IPS-11a (cell line): Measurements from ENCODE around the gene GRK2.
A peak's percentile ranks its signal among the peaks of the same experiment; 100 is the strongest.

Experiments
- H3K4me3 ChIP-seq: one replicate; pipeline ENCODE4 v1.5.1; 2013; ENCODE audit warnings: low read depth, low read length, control low read depth

The GRK2 gene

GRCh38 chr11:67253872-67254624 is 12.2 kb upstream of the GRK2 start:
- H3K4me3 ChIP-seq: no peak overlapping the region

GRCh38 chr11:67254798-67255197 is 11.5 kb upstream of the GRK2 start:
- no peak overlapping the region for H3K4me3 ChIP-seq

- no peak overlapping the region for H3K4me3 ChIP-seq
Observed at GRCh38 chr11:67255353-67255752, 10.9 kb upstream of the GRK2 start.

- no peak overlapping the region for H3K4me3 ChIP-seq
Observed at GRCh38 chr11:67255864-67256263, 10.4 kb upstream of the GRK2 start.

GRCh38 chr11:67256477-67257135 is 9.7 kb upstream of the GRK2 start:
- H3K4me3 ChIP-seq: no peak overlapping the region

- H3K4me3 ChIP-seq: no peak overlapping the region
Observed at GRCh38 chr11:67260406-67260805, 5.9 kb upstream of the GRK2 start.

- H3K4me3 ChIP-seq: peak overlapping the region; percentile 21
Observed at GRCh38 chr11:67260885-67261639, 5.2 kb upstream of the GRK2 start.

GRCh38 chr11:67261640-67261945 is 4.7 kb upstream of the GRK2 start:
- no peak overlapping the region for H3K4me3 ChIP-seq

- H3K4me3 ChIP-seq: no peak overlapping the region
Observed at GRCh38 chr11:67261946-67262681, 4.2 kb upstream of the GRK2 start.

GRCh38 chr11:67262731-67263675 is 3.3 kb upstream of the GRK2 start:
- no peak overlapping the region for H3K4me3 ChIP-seq

- no peak overlapping the region for H3K4me3 ChIP-seq
Observed at GRCh38 chr11:67264260-67264659, 2.0 kb upstream of the GRK2 start.

- H3K4me3 ChIP-seq: no peak overlapping the region
Observed at GRCh38 chr11:67264877-67265632, 1.2 kb upstream of the GRK2 start.

- peak overlapping the region; percentile 5 for H3K4me3 ChIP-seq
Observed at GRCh38 chr11:67265633-67266448, 432 bp upstream of the GRK2 start.

GRCh38 chr11:67267188-67268080 is 1.2 kb downstream of the GRK2 start:
- peak overlapping the region; percentile 58 for H3K4me3 ChIP-seq

GRCh38 chr11:67268081-67268961 is 2.0 kb downstream of the GRK2 start:
- H3K4me3 ChIP-seq: no peak overlapping the region

GRCh38 chr11:67268962-67269268 is 2.6 kb downstream of the GRK2 start:
- no peak overlapping the region for H3K4me3 ChIP-seq
